ENCODE measurements around the gene THBD. TPM values are rescaled to one million over a fixed set of nuclear protein-coding genes. Genes with fewer than 3 reads are reported as not detected.

Gene THBD
- polyA plus RNA-seq (2013, experiment 1 of 2), result 16.4 TPM
- polyA plus RNA-seq (2013, experiment 2 of 2), result 12.7 TPM

- Histone ChIP-seq H3K36me3 (ENCODE audit: control insufficient read depth, insufficient read depth, low read length) (peaks cover 2% of the 10 kb centered on the region), H3K4me1 (ENCODE audit: control insufficient read depth, insufficient read depth, low read length, poor library complexity, severe bottlenecking) (peaks cover 8% of the 10 kb centered on the region), H3K27ac (ENCODE audit: low read depth, low read length, severe bottlenecking) (no peak within 1 kb of the TSS), H3K9me3 (ENCODE audit: control insufficient read depth, low read length) (no peaks in the 10 kb centered on the region), H3K4me3 (ENCODE audit: extremely low read depth, insufficient read depth, low read length, poor library complexity, severe bottlenecking) (peak within 1 kb of the TSS; percentile 59)
- 1% methylated on average over 61 to 72 of the region's 79 CpGs for WGBS, 2 experiments (ENCODE audit: insufficient coverage in 2 of 2)
Observed at GRCh38 chr20:23049201-23050075, at the start of gene THBD. Gene THBD, minus strand, starts transcription at chr20:23049672. Its CDS starts 168 bp downstream, at chr20:23049504.

GRCh38 chr20:23097636-23098580, 48.4 kb upstream of the THBD start:
- H3K4me1 ChIP-seq (ENCODE audit: control insufficient read depth, insufficient read depth, low read length, poor library complexity, severe bottlenecking), result no peaks in the 10 kb centered on the region
- no peaks in the 10 kb centered on the region for H3K36me3 ChIP-seq (ENCODE audit: control insufficient read depth, insufficient read depth, low read length)
- WGBS, 2 experiments (ENCODE audit: insufficient coverage in 2 of 2), result 92 to 95% methylated on average over 14 to 16 of the region's 16 CpGs
- no peak overlapping the region for H3K4me3 ChIP-seq (ENCODE audit: extremely low read depth, insufficient read depth, low read length, poor library complexity, severe bottlenecking)
- no peaks in the 10 kb centered on the region for H3K9me3 ChIP-seq (ENCODE audit: control insufficient read depth, low read length)
- no peak overlapping the region for H3K27ac ChIP-seq (ENCODE audit: low read depth, low read length, severe bottlenecking)

- H3K4me1 ChIP-seq (ENCODE audit: control insufficient read depth, insufficient read depth, low read length, poor library complexity, severe bottlenecking), result no peaks in the 10 kb centered on the region
- WGBS, 2 experiments (ENCODE audit: insufficient coverage in 2 of 2), result 93 to 98% methylated on average over 9 to 10 of the region's 11 CpGs
- no peaks in the 10 kb centered on the region for H3K9me3 ChIP-seq (ENCODE audit: control insufficient read depth, low read length)
- no peaks in the 10 kb centered on the region for H3K36me3 ChIP-seq (ENCODE audit: control insufficient read depth, insufficient read depth, low read length)
- H3K27ac ChIP-seq (ENCODE audit: low read depth, low read length, severe bottlenecking), result no peak overlapping the region
- no peak overlapping the region for H3K4me3 ChIP-seq (ENCODE audit: extremely low read depth, insufficient read depth, low read length, poor library complexity, severe bottlenecking)
Observed at GRCh38 chr20:23096986-23097520, 47.6 kb upstream of the THBD start.

- H3K9me3 ChIP-seq (ENCODE audit: control insufficient read depth, low read length), result no peaks in the 10 kb centered on the region
- no peak overlapping the region for H3K27ac ChIP-seq (ENCODE audit: low read depth, low read length, severe bottlenecking)
- no peaks in the 10 kb centered on the region for H3K4me1 ChIP-seq (ENCODE audit: control insufficient read depth, insufficient read depth, low read length, poor library complexity, severe bottlenecking)
- H3K4me3 ChIP-seq (ENCODE audit: extremely low read depth, insufficient read depth, low read length, poor library complexity, severe bottlenecking), result no peak overlapping the region
- 89 to 96% methylated on average over 2 of the region's 3 CpGs for WGBS, 2 experiments (ENCODE audit: insufficient coverage in 2 of 2)
- no peaks in the 10 kb centered on the region for H3K36me3 ChIP-seq (ENCODE audit: control insufficient read depth, insufficient read depth, low read length)
Observed at GRCh38 chr20:23096097-23096496, 46.6 kb upstream of the THBD start.

- WGBS, 2 experiments (ENCODE audit: insufficient coverage in 2 of 2), result 96 to 100% methylated on average over 1 to 3 of the region's 3 CpGs
- Histone ChIP-seq H3K9me3 (ENCODE audit: control insufficient read depth, low read length) (no peaks in the 10 kb centered on the region), H3K27ac (ENCODE audit: low read depth, low read length, severe bottlenecking) (no peak overlapping the region), H3K4me1 (ENCODE audit: control insufficient read depth, insufficient read depth, low read length, poor library complexity, severe bottlenecking) (no peaks in the 10 kb centered on the region), H3K36me3 (ENCODE audit: control insufficient read depth, insufficient read depth, low read length) (no peaks in the 10 kb centered on the region), H3K4me3 (ENCODE audit: extremely low read depth, insufficient read depth, low read length, poor library complexity, severe bottlenecking) (no peak overlapping the region)
Observed at GRCh38 chr20:23095499-23095898, 46.0 kb upstream of the THBD start.

- no peaks in the 10 kb centered on the region for H3K36me3 ChIP-seq (ENCODE audit: control insufficient read depth, insufficient read depth, low read length)
Observed at GRCh38 chr20:23094927-23095326, 45.5 kb upstream of the THBD start.

GRCh38 chr20:23094213-23094896, 44.9 kb upstream of the THBD start:
- Histone ChIP-seq H3K9me3 (ENCODE audit: control insufficient read depth, low read length) (no peaks in the 10 kb centered on the region), H3K36me3 (ENCODE audit: control insufficient read depth, insufficient read depth, low read length) (no peaks in the 10 kb centered on the region), H3K4me1 (ENCODE audit: control insufficient read depth, insufficient read depth, low read length, poor library complexity, severe bottlenecking) (no peaks in the 10 kb centered on the region), H3K4me3 (ENCODE audit: extremely low read depth, insufficient read depth, low read length, poor library complexity, severe bottlenecking) (no peak overlapping the region), H3K27ac (ENCODE audit: low read depth, low read length, severe bottlenecking) (no peak overlapping the region)
- WGBS, 2 experiments (ENCODE audit: insufficient coverage in 2 of 2), result 87 to 93% methylated on average over 12 to 13 of the region's 13 CpGs

More at GRCh38 chr20:23094927-23095326, 45.5 kb upstream of the THBD start:
- no peak overlapping the region for H3K4me3 ChIP-seq (ENCODE audit: extremely low read depth, insufficient read depth, low read length, poor library complexity, severe bottlenecking)
- H3K4me1 ChIP-seq (ENCODE audit: control insufficient read depth, insufficient read depth, low read length, poor library complexity, severe bottlenecking), result no peaks in the 10 kb centered on the region
- 97 to 100% methylated on average over 4 of the region's 8 CpGs for whole genome bisulfite sequencing, 2 experiments (ENCODE audit: insufficient coverage in 2 of 2)
- H3K9me3 ChIP-seq (ENCODE audit: control insufficient read depth, low read length), result no peaks in the 10 kb centered on the region
- no peak overlapping the region for H3K27ac ChIP-seq (ENCODE audit: low read depth, low read length, severe bottlenecking)

GRCh38 chr20:23093613-23094012, 44.1 kb upstream of the THBD start:
- H3K9me3 ChIP-seq (ENCODE audit: control insufficient read depth, low read length), result no peaks in the 10 kb centered on the region
- H3K4me1 ChIP-seq (ENCODE audit: control insufficient read depth, insufficient read depth, low read length, poor library complexity, severe bottlenecking), result no peaks in the 10 kb centered on the region
- no peak overlapping the region for H3K4me3 ChIP-seq (ENCODE audit: extremely low read depth, insufficient read depth, low read length, poor library complexity, severe bottlenecking)
- WGBS, 2 experiments (ENCODE audit: insufficient coverage in 2 of 2), result 67% methylated on average over 3 of the region's 3 CpGs
- no peaks in the 10 kb centered on the region for H3K36me3 ChIP-seq (ENCODE audit: control insufficient read depth, insufficient read depth, low read length)
- no peak overlapping the region for H3K27ac ChIP-seq (ENCODE audit: low read depth, low read length, severe bottlenecking)

GRCh38 chr20:23092861-23093495, 43.5 kb upstream of the THBD start:
- no peaks in the 10 kb centered on the region for H3K36me3 ChIP-seq (ENCODE audit: control insufficient read depth, insufficient read depth, low read length)
- H3K9me3 ChIP-seq (ENCODE audit: control insufficient read depth, low read length), result no peaks in the 10 kb centered on the region
- no peak overlapping the region for H3K4me3 ChIP-seq (ENCODE audit: extremely low read depth, insufficient read depth, low read length, poor library complexity, severe bottlenecking)
- H3K27ac ChIP-seq (ENCODE audit: low read depth, low read length, severe bottlenecking), result no peak overlapping the region
- WGBS, 2 experiments (ENCODE audit: insufficient coverage in 2 of 2), result 94 to 97% methylated on average over 3 to 5 of the region's 7 CpGs
- H3K4me1 ChIP-seq (ENCODE audit: control insufficient read depth, insufficient read depth, low read length, poor library complexity, severe bottlenecking), result no peaks in the 10 kb centered on the region

GRCh38 chr20:23092384-23092756, 42.9 kb upstream of the THBD start:
- H3K27ac ChIP-seq (ENCODE audit: low read depth, low read length, severe bottlenecking), result peak overlapping the region; percentile 10
- WGBS, 2 experiments (ENCODE audit: insufficient coverage in 2 of 2), result 40 to 71% methylated on average over 1 to 2 of the region's 2 CpGs

More at GRCh38 chr20:23092384-23092756, 42.9 kb upstream of the THBD start:
- no peaks in the 10 kb centered on the region for H3K9me3 ChIP-seq (ENCODE audit: control insufficient read depth, low read length)
- no peaks in the 10 kb centered on the region for H3K36me3 ChIP-seq (ENCODE audit: control insufficient read depth, insufficient read depth, low read length)
- no peak overlapping the region for H3K4me3 ChIP-seq (ENCODE audit: extremely low read depth, insufficient read depth, low read length, poor library complexity, severe bottlenecking)
- H3K4me1 ChIP-seq (ENCODE audit: control insufficient read depth, insufficient read depth, low read length, poor library complexity, severe bottlenecking), result no peaks in the 10 kb centered on the region
